IMR-90 (cell line): ENCODE data around the gene ERMN. TPM values are rescaled to one million over a fixed set of nuclear protein-coding genes. Genes with fewer than 3 reads are reported as not detected.

Experiments
- ATAC-seq: fragments of 200-7000 bp; cut with Tn5 transposase; 2 replicates; pipeline ENCODE4 v1.9.1; 2020; ENCODE audit warnings: low read depth, mild to moderate bottlenecking, moderate library complexity
- BruUV-seq: library from RNA; stranded (reverse); fragments of 400-500 nt; replicated peaks from 2 replicates; lab custom pipeline; 2021; lab: Mats Ljungman, UMichigan
- CTCF ChIA-PET: fragments of 300-600 bp; formaldehyde crosslinking; extraction: SDS; loops from one replicate; lab custom pipeline; 2021; ENCODE audit warnings: antibody characterized with exemption; lab: Yijun Ruan, JAX
- POLR2A ChIA-PET: fragments of 300-600 bp; sonication (Branson Sonifier 250); formaldehyde crosslinking; loops from one replicate; lab custom pipeline; 2022; ENCODE audit warnings: antibody characterized with exemption; ENCODE audit not compliant: unreplicated experiment; lab: Charles Lee
- DNase-seq: peaks from one replicate; pipeline ENCODE4 v3.0.0; 2013
- H2AFZ ChIP-seq: replicated peaks from 2 replicates; pipeline ENCODE3; 2013; ENCODE audit warnings: low read length, mild to moderate bottlenecking; ENCODE audit not compliant: poor library complexity
- H2AK5ac ChIP-seq: 2 replicates; pipeline ENCODE4 v1.6.1; 2013; ENCODE audit warnings: low read depth, low read length, inconsistent platforms
- H2AK9ac ChIP-seq: replicated peaks from 2 replicates; pipeline ENCODE3; 2013; ENCODE audit warnings: mild to moderate bottlenecking, low read depth, low read length, moderate library complexity; ENCODE audit not compliant: poor library complexity
- H2BK120ac ChIP-seq: 2 replicates; pipeline ENCODE4 v1.6.1; 2013; ENCODE audit warnings: low read depth, low read length, inconsistent platforms
- H2BK15ac ChIP-seq: 3 replicates; pipeline ENCODE4 v1.6.1; 2013; ENCODE audit warnings: low read depth, low read length, inconsistent platforms
- H2BK20ac ChIP-seq: 2 replicates; pipeline ENCODE4 v1.6.1; 2013; ENCODE audit warnings: low read depth, mild to moderate bottlenecking, inconsistent platforms, low read length, moderate library complexity
- H2BK5ac ChIP-seq: 2 replicates; pipeline ENCODE4 v1.6.1; 2013; ENCODE audit warnings: mild to moderate bottlenecking, low read depth, low read length, inconsistent platforms; ENCODE audit not compliant: poor library complexity, severe bottlenecking
- H3K14ac ChIP-seq: replicated peaks from 2 replicates; pipeline ENCODE4 v1.6.1; 2013; ENCODE audit warnings: low read depth, low read length, inconsistent platforms
- H3K18ac ChIP-seq: 2 replicates; pipeline ENCODE4 v1.6.1; 2013; ENCODE audit warnings: low read depth, low read length, control low read depth
- H3K23ac ChIP-seq: 2 replicates; pipeline ENCODE4 v1.6.1; 2013; ENCODE audit warnings: low read depth, low read length, inconsistent platforms
- H3K27ac ChIP-seq: 2 replicates; pipeline ENCODE4 v1.5.1; 2013; ENCODE audit warnings: mild to moderate bottlenecking, control low read depth, low read length; ENCODE audit not compliant: insufficient read depth
- H3K27me3 ChIP-seq: 2 replicates; pipeline ENCODE4 v1.6.1; 2013; ENCODE audit warnings: low read length; ENCODE audit not compliant: control insufficient read depth, insufficient read depth
- H3K36me3 ChIP-seq: 2 replicates; pipeline ENCODE4 v1.6.1; 2013; ENCODE audit warnings: low read length, mixed read lengths; ENCODE audit not compliant: control insufficient read depth, insufficient read depth
- H3K4ac ChIP-seq: 2 replicates; pipeline ENCODE4 v1.6.1; 2013; ENCODE audit warnings: low read depth, low read length, inconsistent platforms
- H3K4me1 ChIP-seq: 2 replicates; pipeline ENCODE4 v1.6.1; 2013; ENCODE audit warnings: low read length, mixed read lengths; ENCODE audit not compliant: control insufficient read depth, insufficient read depth
- H3K4me2 ChIP-seq: 2 replicates; pipeline ENCODE4 v1.6.1; 2013; ENCODE audit warnings: low read depth, mild to moderate bottlenecking, control low read depth, low read length, moderate library complexity
- H3K4me3 ChIP-seq: 2 replicates; pipeline ENCODE4 v1.5.1; 2013; ENCODE audit warnings: low read depth, mild to moderate bottlenecking, control low read depth, low read length, moderate library complexity; ENCODE audit not compliant: insufficient read depth
- H3K56ac ChIP-seq: 2 replicates; pipeline ENCODE4 v1.6.1; 2013; ENCODE audit warnings: low read length, inconsistent platforms; ENCODE audit not compliant: insufficient read depth; ENCODE audit errors: extremely low read depth
- H3K79me1 ChIP-seq, 2 experiments: 2 replicates each; pipeline ENCODE4 v1.6.1; 2013; ENCODE audit warnings: low read length in 2 of 2, inconsistent platforms in 1 of 2, low read depth in 1 of 2
- H3K9ac ChIP-seq: 2 replicates; pipeline ENCODE4 v1.6.1; 2013; ENCODE audit warnings: low read depth, low read length, control low read depth
- H3K9me1 ChIP-seq: 2 replicates; pipeline ENCODE4 v1.6.1; 2013; ENCODE audit warnings: low read length, inconsistent platforms; ENCODE audit not compliant: insufficient read depth
- H3K9me3 ChIP-seq: 2 replicates; pipeline ENCODE4 v1.6.1; 2013; ENCODE audit warnings: low read length; ENCODE audit not compliant: control insufficient read depth, insufficient read depth
- H4K20me1 ChIP-seq: 2 replicates; pipeline ENCODE4 v1.6.1; 2013; ENCODE audit warnings: low read length, inconsistent platforms; ENCODE audit not compliant: insufficient read depth
- H4K5ac ChIP-seq: 2 replicates; pipeline ENCODE4 v1.6.1; 2013; ENCODE audit warnings: mild to moderate bottlenecking, low read depth, low read length, control low read depth
- H4K8ac ChIP-seq, 2 experiments: 2 replicates each; pipeline ENCODE4 v1.6.1; 2013; ENCODE audit warnings: low read depth in 2 of 2, low read length in 2 of 2, control low read depth in 1 of 2, inconsistent platforms in 1 of 2
- H4K91ac ChIP-seq: 2 replicates; pipeline ENCODE4 v1.6.1; 2013; ENCODE audit warnings: low read depth, low read length, inconsistent platforms; ENCODE audit not compliant: insufficient read depth
- FOS ChIP-seq: fragments of 150-350 bp; IDR thresholded peaks from 2 replicates; pipeline ENCODE4 v1.6.1; 2016; ENCODE audit warnings: low read depth, low read length
- RAD21 ChIP-seq: IDR thresholded peaks from 2 replicates; pipeline ENCODE4 v1.6.1; 2012; ENCODE audit warnings: low read length, improper control_type of control experiment
- SMC3 ChIP-seq: fragments of 150-350 bp; IDR thresholded peaks from 2 replicates; pipeline ENCODE4 v1.6.1; 2016; ENCODE audit warnings: low read depth, mild to moderate bottlenecking, antibody characterized with exemption, low read length, moderate library complexity
- WGBS, 2 experiments: methylation state at CpG; one replicate each; pipeline versions ENCODE4 v1.1.5 to v1.1.7; 2013; ENCODE audit warnings: missing lambda C conversion rate in 2 of 2; ENCODE audit not compliant: insufficient read length in 1 of 2; ENCODE audit errors: extremely low coverage in 2 of 2; 5-methylcytosine and 5-hydroxymethylcytosine counted together
- dilution Hi-C: fragments of 300-500 bp; cut with HindIII; formaldehyde crosslinking; loops from one replicate; pipeline ENCODE4 v1.14.3; 2018; ENCODE audit warnings: low sequenced_read_pairs; ENCODE audit not compliant: unreplicated experiment
- in situ Hi-C: fragments of 300-500 bp; cut with MboI; formaldehyde crosslinking; loops from 3 replicates; pipeline ENCODE4 v1.14.3; 2019; ENCODE audit warnings: low sequenced_read_pairs, inconsistent platforms, mixed read lengths
- intact Hi-C: fragments of 100-400 bp; cut with micrococcal nuclease; formaldehyde crosslinking; loops from 2 replicates; pipeline ENCODE4 v1.10.0; 2022
- polyA plus RNA-seq, 3 experiments: library from polyadenylated mRNA; depleted of rRNA; stranded (reverse); fragments of >200 nt; gene quantifications; 2 replicates each; pipeline ENCODE4 v1.2.3, GENCODE V29; 2012; ENCODE audit warnings: low replicate concordance in 1 of 3
- total RNA-seq: library from RNA; depleted of rRNA; stranded (reverse); fragments of >200 nt; gene quantifications from 2 replicates; pipeline ENCODE4 v1.2.3, GENCODE V29; 2012
- TF ChIP-seq, protein P1 (sequence below): conservative IDR thresholded peaks from 2 replicates; pipeline ENCODE4 v1.5.1; 2012; ENCODE audit warnings: mild to moderate bottlenecking, low read depth, low read length, improper control_type of control experiment

Gene ERMN
- total and polyA plus RNA-seq, 2 of the 4 experiments (the other 2 are of a cell fraction), result not detected

DNA sequence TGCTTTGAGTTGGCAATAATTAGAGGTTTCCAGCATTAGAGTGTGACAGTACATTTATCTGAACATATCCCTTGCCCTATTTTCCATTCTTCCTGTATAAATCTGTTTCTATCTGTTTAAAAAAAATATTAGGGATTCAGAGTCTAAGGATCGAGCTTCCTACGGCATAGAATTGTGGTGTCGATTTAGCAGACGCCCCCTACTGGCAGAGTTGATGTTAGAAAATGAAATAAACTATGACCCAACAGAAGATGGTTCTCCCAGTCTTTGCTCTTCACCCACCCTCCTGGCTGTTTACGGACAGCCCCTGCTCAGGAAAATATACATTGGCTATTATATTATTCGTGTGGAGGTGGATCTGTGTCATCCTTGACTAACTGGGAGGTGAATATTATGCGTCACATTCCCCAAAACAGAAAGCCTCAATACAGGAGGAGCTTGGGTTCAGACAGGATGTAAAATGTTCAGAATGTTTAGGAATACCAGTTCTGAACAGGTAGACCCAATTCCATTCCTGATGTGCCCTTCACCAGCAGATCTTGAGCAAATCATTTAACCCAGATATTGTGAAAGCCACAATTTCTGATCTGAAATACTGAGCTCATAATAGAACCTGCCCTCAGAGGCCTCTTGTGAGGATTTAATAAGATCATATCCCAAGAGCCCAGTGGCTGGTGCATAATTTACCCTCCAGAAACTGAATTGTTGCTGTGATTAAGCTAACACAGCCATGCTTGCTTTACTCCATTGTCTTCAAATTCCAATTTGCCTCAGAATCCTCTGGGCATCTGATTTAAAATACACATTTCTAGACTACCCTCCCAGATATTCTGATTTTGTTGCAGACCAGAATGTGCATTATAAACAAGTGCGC lies 10.8 kb upstream of the ERMN start:
- no peak overlapping the region for H2BK15ac ChIP-seq
- no peaks in the 10 kb centered on the region for H3K9me3 ChIP-seq
- intact Hi-C loops (loop anchor here (2.0 kb wide), 2 partner anchors 34 to 1964 kb away; no protein-coding TSS in a partner anchor), in situ Hi-C loops (loop anchor here (25.0 kb wide), 1 partner anchor 1949 kb away; no protein-coding TSS in a partner anchor), dilution Hi-C loops (no loop called here)
- H3K36me3 ChIP-seq, result no peaks in the 10 kb centered on the region
- POLR2A ChIA-PET, result no interaction called here
- no peak overlapping the region for H4K5ac ChIP-seq
- no peak overlapping the region for H3K56ac ChIP-seq
- H3K4me2 ChIP-seq, result peak overlapping the region; percentile 35; the same call in 1 of the 2 replicates
- no peak overlapping the region for H2BK20ac ChIP-seq
- no peak overlapping the region for H3K9ac ChIP-seq
- no peak overlapping the region for H4K8ac ChIP-seq
- H3K9me1 ChIP-seq, result no peaks in the 10 kb centered on the region
- H3K27ac ChIP-seq, result no peak overlapping the region
- no CpG with 5 or more reads among the region's 8 CpGs for WGBS, 2 experiments
- H3K23ac ChIP-seq, result no peak overlapping the region
- no peaks in the 10 kb centered on the region for H3K4me1 ChIP-seq
- H2BK120ac ChIP-seq, result no peak overlapping the region
- no peak overlapping the region for H3K14ac ChIP-seq
- no peaks in the 10 kb centered on the region for H4K20me1 ChIP-seq
- no peak overlapping the region for H2AFZ ChIP-seq
- H3K4me3 ChIP-seq, result no peak overlapping the region
- H2AK9ac ChIP-seq, result no peak overlapping the region
- peak; percentile 34 for DNase-seq
- H2AK5ac ChIP-seq, result no peak overlapping the region
- no TSS peak for BruUV-seq
- peak; percentile 53; the same call in 1 of the 2 replicates for ATAC-seq
- CTCF ChIA-PET, result interaction anchor here (0.6 to 2.9 kb wide), 13 partner anchors 9 to 1960 kb away, joined by 3 to 21 read pairs (median 5); partner anchors contain the start of gene ERMN
- no peak overlapping the region for H4K91ac ChIP-seq
- H3K79me1 ChIP-seq, result no peaks in the 10 kb centered on the region
- TF ChIP-seq, protein P1, sequence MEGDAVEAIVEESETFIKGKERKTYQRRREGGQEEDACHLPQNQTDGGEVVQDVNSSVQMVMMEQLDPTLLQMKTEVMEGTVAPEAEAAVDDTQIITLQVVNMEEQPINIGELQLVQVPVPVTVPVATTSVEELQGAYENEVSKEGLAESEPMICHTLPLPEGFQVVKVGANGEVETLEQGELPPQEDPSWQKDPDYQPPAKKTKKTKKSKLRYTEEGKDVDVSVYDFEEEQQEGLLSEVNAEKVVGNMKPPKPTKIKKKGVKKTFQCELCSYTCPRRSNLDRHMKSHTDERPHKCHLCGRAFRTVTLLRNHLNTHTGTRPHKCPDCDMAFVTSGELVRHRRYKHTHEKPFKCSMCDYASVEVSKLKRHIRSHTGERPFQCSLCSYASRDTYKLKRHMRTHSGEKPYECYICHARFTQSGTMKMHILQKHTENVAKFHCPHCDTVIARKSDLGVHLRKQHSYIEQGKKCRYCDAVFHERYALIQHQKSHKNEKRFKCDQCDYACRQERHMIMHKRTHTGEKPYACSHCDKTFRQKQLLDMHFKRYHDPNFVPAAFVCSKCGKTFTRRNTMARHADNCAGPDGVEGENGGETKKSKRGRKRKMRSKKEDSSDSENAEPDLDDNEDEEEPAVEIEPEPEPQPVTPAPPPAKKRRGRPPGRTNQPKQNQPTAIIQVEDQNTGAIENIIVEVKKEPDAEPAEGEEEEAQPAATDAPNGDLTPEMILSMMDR, result peak; percentile 61
- TF ChIP-seq RAD21 (peak; percentile 34; the same call in 1 of the 2 replicates), FOS (no peak), SMC3 (peak; percentile 34; the same call in 1 of the 2 replicates)
- no peak overlapping the region for H3K4ac ChIP-seq
- no peak overlapping the region for H3K18ac ChIP-seq
- no peak overlapping the region for H2BK5ac ChIP-seq
- H3K27me3 ChIP-seq, result no peaks in the 10 kb centered on the region; the same call in 1 of the 2 replicates
